ENCODE results near the gene SLC44A5. TPM values are rescaled to one million over a fixed set of nuclear protein-coding genes. Genes with fewer than 3 reads are reported as not detected.

SLC44A5 gene
- total RNA-seq, 1 donor from 2014 or later, result 1.0 TPM

GRCh38 chr1:75589637-75590036, 21.3 kb downstream of the SLC44A5 start:
- no peak for DNase-seq (ENCODE audit: low read depth in 2 of 2)

- no peak for DNase-seq (ENCODE audit: low read depth in 2 of 2)
Observed at GRCh38 chr1:75588779-75589475, 22.0 kb downstream of the SLC44A5 start.

GRCh38 chr1:75587692-75588091, 23.2 kb downstream of the SLC44A5 start:
- DNase-seq (ENCODE audit: low read depth in 2 of 2), result no peak

DNA sequence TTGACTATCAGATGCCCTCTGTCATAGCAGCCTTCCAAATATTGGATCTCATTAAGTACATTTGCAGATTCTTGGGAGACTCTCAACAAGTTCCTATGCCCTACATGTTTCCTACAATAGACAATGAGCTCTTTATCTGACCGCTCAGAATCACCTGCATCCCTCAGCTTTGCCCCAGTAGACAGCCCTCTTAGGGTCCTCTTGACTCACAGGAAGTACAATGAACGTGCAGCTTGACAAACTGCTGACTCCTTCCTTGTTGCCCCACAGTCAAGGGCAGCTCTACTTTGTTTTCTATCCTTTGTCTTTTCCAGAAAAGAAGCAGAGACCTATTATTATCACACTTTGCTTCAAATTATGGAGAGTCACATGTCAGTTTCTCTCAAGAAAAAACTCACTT, 27.6 kb downstream of the SLC44A5 start:
- DNase-seq (ENCODE audit: low read depth in 2 of 2), result peak in 1 of 2 donors; percentile 21

DNA sequence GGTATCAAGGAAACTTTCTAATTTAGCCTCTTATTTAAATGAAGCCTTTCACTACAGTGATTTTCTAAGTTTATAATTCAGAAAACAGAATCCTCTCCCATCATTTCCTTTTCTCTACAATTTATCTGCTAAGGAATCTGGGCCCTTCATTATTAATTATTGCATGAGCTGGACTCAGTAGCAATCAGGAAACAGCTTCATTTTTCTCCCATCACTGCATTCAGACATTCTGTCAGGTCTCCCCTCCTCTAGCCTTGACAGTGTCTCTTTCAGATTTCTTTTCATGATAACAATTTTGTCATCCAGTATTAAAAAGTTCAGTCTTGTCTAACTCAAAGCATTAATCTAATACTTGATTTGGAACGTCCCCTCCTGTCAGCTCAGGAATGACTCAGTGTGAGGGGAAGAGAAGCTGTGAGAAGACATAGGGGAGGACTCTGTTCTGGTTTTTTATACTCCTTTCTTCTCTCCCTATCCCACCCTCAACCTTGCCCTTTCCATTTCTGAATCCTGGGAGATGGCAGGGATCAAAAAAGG, 28.1 kb downstream of the SLC44A5 start:
- DNase-seq (ENCODE audit: low read depth in 2 of 2), result peak in 1 of 2 donors; percentile 37

- DNase-seq (ENCODE audit: low read depth in 2 of 2), result peak; percentile 23 to 77
Observed at GRCh38 chr1:75579046-75579445, 31.9 kb downstream of the SLC44A5 start.

GRCh38 chr1:75575837-75576236, 35.1 kb downstream of the SLC44A5 start:
- DNase-seq (ENCODE audit: low read depth in 2 of 2), result no peak

DNA sequence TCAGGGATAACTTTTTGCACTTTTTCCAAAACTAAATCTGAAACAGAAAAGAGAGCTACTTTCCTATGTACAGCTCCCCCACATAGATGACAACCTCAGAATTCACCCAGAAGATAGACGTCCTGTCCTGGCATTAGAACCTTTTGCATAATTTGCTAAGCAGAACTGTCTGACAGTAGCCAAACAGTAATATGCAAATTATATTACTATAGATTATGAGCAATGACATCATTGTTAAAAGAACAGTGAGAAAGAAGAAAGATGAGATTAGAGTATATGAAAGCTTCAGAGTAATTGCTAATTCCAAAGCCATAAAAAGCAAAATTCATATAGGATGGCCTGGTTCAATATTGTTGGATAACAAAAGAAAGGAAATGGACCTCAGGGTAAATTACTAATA, 43.7 kb downstream of the SLC44A5 start:
- no peak for DNase-seq (ENCODE audit: low read depth in 2 of 2)

GRCh38 chr1:75559800-75560199, 51.1 kb downstream of the SLC44A5 start:
- DNase-seq (ENCODE audit: low read depth in 2 of 2), result no peak

GRCh38 chr1:75559136-75559535, 51.8 kb downstream of the SLC44A5 start:
- DNase-seq (ENCODE audit: low read depth in 2 of 2), result peak in 1 of 2 donors; percentile 4

- no peak for DNase-seq (ENCODE audit: low read depth in 2 of 2)
Observed at GRCh38 chr1:75554870-75555269, 56.0 kb downstream of the SLC44A5 start.

DNA sequence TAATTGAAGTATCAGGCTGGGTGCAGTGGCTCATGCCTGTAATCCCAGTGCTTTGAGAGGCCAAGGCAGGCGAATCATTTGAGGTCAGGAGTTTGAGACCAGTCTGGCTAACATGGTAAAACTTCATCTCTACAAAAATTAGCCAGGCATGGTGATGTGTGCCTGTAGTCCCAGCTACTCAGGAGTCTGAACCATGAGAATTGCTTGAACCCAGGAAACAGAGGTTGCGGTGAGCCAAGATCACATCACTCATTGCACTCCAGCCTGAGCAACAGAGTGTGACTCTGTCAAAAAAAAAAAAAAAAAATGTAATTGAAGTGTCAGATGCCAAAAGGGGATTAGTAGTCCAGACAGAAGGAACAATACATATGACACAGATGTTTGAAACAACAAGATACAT, 56.7 kb downstream of the SLC44A5 start:
- no peak for DNase-seq (ENCODE audit: low read depth in 2 of 2)

DNA sequence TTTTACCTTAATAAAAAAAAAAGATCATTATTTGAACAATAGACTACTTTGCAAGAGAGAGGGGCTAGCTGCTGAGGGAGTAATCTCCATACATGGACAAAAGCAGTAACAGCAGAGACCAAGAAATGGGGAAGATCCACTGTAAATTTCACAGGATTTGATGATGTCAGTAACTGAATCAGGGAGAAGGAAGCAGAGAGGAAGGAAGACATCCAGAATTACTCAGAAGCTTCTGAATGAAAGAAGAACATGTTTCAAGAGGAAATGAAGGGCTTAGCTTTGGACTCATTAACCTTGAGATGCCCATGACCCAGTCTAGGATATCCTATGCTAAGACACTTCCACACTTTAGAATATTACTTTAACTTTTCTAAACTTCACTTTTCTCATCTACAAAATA, 60.4 kb downstream of the SLC44A5 start:
- DNase-seq (ENCODE audit: low read depth in 2 of 2), result no peak

GRCh38 chr1:75548721-75549480, 62.0 kb downstream of the SLC44A5 start:
- peak in 1 of 2 donors; percentile 75 for DNase-seq (ENCODE audit: low read depth in 2 of 2)

GRCh38 chr1:75543705-75544104, 67.2 kb downstream of the SLC44A5 start:
- no peak for DNase-seq (ENCODE audit: low read depth in 2 of 2)

- DNase-seq (ENCODE audit: low read depth in 2 of 2), result peak in 1 of 2 donors; percentile 30
Observed at GRCh38 chr1:75542818-75543570, 67.9 kb downstream of the SLC44A5 start.

DNA sequence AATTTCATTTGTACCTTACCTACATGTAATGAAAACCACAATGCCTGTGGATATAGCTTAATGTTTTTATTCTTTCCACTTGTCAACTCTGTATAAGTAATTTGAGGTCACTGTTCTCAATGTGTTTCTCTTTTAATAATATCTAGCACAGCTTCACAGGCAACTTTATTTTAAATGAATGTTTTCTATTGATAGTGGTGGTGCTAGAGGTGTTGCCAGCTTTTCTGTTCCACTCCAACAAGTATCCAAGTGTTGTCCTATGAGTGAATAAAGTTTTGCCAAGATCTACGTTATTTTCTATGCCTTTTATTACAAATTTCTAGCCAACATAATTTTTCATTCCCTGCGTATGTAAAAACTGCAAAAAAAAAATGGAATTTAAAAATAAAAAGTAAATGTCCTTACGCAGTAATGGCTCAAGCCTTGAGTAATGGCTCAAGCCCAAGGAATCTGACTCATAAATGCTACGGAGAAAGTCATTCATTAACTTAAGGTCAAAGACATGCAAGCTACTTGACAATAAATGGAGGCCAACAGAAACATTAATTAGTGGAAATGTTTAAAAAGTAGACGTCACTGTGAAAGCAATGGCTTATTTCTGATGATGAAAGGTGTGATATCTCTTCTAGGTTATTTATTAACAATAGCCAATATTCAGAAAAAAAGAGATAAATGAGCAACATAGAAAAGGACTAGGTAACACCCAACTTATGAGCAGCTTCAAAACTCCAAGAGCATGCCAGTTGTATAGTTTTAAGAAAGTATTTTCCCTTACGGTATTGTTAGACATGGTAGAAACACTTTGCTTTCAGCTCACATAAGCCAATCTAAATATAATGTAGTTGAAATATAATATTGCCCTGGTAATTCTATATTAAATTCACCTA, 71.4 kb downstream of the SLC44A5 start:
- peak in 1 of 2 donors; percentile 39 for DNase-seq (ENCODE audit: low read depth in 2 of 2)

GRCh38 chr1:75533085-75533484, 77.8 kb downstream of the SLC44A5 start:
- no peak for DNase-seq (ENCODE audit: low read depth in 2 of 2)

- no peak for DNase-seq (ENCODE audit: low read depth in 2 of 2)
Observed at GRCh38 chr1:75531570-75531969, 79.3 kb downstream of the SLC44A5 start.

GRCh38 chr1:75529488-75529887, 81.4 kb downstream of the SLC44A5 start:
- no peak for DNase-seq (ENCODE audit: low read depth in 2 of 2)

GRCh38 chr1:75528001-75528400, 82.9 kb downstream of the SLC44A5 start:
- no peak for DNase-seq (ENCODE audit: low read depth in 2 of 2)
